ENCODE data around the gene PCDHB15.
"Not testable (repeated sequence)": the region's sequence is repeated elsewhere in the genome, so short reads cannot be mapped to it uniquely, and the experiment has no call there.

Gene PCDHB15

DNA sequence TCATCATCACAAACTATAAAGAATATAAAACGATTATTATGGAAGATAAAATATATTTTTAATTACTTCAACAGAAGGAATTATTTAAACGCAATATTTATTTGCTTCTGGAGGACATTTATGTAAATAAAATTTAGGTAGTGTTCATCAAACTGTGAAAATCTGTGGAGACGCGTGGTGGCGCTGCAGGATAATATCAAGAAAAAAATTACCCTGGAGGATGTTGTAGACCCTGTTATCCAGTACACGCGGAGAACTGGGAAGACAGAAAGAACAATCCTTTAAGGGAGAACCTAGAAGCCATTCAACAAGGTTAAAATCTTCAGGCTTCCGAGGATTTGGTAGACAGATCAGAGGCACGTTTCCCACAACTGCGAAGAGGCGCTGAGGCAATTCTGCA, 36.7 kb upstream of the PCDHB15 start, which contains the start of gene PCDHB12:
Gene PCDHB12, plus strand, starts transcription at position 242 of the 400 bp plus-strand sequence. CDS start 189 bp downstream, outside the sequence.
- Histone ChIP-seq H3K4me3 (replicated peaks; ENCODE audit: insufficient read depth, low read length) (no peak within 1 kb of the TSS), H3K27ac (replicated peaks) (no peak within 1 kb of the TSS), H3K27me3 (ENCODE audit: insufficient read depth, poor library complexity, severe bottlenecking) (no peaks in the 10 kb centered on the region)
- DNase-seq (ENCODE audit: low read depth in 1 of 2, low spot score in 1 of 2), result no peak
- TF ChIP-seq POLR2AphosphoS5 (IDR thresholded peaks at IDR 0.05; ENCODE audit: low read depth) (no peak), GABPA (IDR thresholded peaks at IDR 0.05; ENCODE audit: low read depth) (no peak), SPI1 (IDR thresholded peaks at IDR 0.05; ENCODE audit: borderline replicate concordance, low read depth) (no peak)
- TF ChIP-seq, protein P1, sequence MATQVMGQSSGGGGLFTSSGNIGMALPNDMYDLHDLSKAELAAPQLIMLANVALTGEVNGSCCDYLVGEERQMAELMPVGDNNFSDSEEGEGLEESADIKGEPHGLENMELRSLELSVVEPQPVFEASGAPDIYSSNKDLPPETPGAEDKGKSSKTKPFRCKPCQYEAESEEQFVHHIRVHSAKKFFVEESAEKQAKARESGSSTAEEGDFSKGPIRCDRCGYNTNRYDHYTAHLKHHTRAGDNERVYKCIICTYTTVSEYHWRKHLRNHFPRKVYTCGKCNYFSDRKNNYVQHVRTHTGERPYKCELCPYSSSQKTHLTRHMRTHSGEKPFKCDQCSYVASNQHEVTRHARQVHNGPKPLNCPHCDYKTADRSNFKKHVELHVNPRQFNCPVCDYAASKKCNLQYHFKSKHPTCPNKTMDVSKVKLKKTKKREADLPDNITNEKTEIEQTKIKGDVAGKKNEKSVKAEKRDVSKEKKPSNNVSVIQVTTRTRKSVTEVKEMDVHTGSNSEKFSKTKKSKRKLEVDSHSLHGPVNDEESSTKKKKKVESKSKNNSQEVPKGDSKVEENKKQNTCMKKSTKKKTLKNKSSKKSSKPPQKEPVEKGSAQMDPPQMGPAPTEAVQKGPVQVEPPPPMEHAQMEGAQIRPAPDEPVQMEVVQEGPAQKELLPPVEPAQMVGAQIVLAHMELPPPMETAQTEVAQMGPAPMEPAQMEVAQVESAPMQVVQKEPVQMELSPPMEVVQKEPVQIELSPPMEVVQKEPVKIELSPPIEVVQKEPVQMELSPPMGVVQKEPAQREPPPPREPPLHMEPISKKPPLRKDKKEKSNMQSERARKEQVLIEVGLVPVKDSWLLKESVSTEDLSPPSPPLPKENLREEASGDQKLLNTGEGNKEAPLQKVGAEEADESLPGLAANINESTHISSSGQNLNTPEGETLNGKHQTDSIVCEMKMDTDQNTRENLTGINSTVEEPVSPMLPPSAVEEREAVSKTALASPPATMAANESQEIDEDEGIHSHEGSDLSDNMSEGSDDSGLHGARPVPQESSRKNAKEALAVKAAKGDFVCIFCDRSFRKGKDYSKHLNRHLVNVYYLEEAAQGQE (IDR thresholded peaks at IDR 0.05; ENCODE audit: insufficient replicate concordance, low read depth), result no peak
- TF ChIP-seq, protein P2, sequence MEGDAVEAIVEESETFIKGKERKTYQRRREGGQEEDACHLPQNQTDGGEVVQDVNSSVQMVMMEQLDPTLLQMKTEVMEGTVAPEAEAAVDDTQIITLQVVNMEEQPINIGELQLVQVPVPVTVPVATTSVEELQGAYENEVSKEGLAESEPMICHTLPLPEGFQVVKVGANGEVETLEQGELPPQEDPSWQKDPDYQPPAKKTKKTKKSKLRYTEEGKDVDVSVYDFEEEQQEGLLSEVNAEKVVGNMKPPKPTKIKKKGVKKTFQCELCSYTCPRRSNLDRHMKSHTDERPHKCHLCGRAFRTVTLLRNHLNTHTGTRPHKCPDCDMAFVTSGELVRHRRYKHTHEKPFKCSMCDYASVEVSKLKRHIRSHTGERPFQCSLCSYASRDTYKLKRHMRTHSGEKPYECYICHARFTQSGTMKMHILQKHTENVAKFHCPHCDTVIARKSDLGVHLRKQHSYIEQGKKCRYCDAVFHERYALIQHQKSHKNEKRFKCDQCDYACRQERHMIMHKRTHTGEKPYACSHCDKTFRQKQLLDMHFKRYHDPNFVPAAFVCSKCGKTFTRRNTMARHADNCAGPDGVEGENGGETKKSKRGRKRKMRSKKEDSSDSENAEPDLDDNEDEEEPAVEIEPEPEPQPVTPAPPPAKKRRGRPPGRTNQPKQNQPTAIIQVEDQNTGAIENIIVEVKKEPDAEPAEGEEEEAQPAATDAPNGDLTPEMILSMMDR (IDR thresholded peaks at IDR 0.05; ENCODE audit: insufficient read depth, low read length), result no peak

DNA sequence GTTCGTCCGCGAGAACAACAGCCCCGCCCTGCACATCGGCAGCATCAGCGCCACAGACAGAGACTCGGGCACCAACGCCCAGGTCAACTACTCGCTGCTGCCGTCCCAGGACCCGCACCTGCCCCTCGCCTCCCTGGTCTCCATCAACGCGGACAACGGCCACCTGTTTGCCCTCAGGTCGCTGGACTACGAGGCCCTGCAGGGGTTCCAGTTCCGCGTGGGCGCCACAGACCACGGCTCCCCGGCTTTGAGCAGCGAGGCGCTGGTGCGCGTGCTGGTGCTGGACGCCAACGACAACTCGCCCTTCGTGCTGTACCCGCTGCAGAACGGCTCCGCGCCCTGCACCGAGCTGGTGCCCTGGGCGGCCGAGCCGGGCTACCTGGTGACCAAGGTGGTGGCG, 34.9 kb upstream of the PCDHB15 start:
- not testable (repeated sequence) for H3K27ac ChIP-seq (replicated peaks); H3K27me3 ChIP-seq (ENCODE audit: insufficient read depth, poor library complexity, severe bottlenecking); DNase-seq (ENCODE audit: low read depth in 1 of 2, low spot score in 1 of 2); H3K4me3 ChIP-seq (replicated peaks; ENCODE audit: insufficient read depth, low read length)

DNA sequence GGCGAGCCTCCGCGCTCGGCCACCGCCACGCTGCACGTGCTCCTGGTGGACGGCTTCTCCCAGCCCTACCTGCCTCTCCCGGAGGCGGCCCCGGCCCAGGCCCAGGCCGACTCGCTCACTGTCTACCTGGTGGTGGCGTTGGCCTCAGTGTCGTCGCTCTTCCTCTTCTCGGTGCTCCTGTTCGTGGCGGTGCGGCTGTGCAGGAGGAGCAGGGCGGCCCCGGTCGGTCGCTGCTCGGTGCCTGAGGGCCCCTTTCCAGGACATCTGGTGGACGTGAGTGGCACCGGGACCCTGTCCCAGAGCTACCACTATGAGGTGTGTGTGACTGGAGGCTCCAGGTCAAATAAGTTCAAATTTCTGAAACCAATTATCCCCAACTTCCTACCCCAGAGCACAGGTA, 34.3 kb upstream of the PCDHB15 start:
- not testable (repeated sequence) for H3K27me3 ChIP-seq (ENCODE audit: insufficient read depth, poor library complexity, severe bottlenecking); DNase-seq (ENCODE audit: low read depth in 1 of 2, low spot score in 1 of 2); H3K4me3 ChIP-seq (replicated peaks; ENCODE audit: insufficient read depth, low read length); H3K27ac ChIP-seq (replicated peaks)

DNA sequence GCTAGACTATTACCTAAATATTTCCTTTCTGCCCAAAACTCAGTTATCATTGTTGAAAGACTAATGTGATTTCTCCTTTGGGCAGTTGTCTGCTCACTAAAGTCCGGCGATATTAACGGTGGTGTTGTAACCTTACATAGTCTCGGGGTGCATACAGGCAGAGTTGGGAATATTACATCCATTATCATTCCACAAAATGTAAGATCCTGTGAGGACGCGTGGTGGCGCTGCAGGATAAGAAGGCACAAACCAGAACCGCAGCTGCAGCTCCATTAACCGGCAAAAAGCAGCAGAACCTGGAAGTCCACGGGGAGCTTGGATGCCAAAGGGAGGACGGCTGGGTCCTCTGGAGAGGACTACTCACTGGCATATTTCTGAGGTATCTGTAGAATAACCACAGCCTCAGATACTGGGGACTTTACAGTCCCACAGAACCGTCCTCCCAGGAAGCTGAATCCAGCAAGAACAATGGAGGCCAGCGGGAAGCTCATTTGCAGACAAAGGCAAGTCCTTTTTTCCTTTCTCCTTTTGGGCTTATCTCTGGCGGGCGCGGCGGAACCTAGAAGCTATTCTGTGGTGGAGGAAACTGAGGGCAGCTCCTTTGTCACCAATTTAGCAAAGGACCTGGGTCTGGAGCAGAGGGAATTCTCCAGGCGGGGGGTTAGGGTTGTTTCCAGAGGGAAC, 31.4 kb upstream of the PCDHB15 start, which contains the start of gene PCDHB13:
Gene PCDHB13, plus strand, starts transcription at position 264 of the 684 bp plus-strand sequence. Its CDS starts 205 bp downstream, at position 469.
- not testable (repeated sequence) for H3K27me3 ChIP-seq (ENCODE audit: insufficient read depth, poor library complexity, severe bottlenecking); H3K27ac ChIP-seq (replicated peaks); DNase-seq (ENCODE audit: low read depth in 1 of 2, low spot score in 1 of 2); H3K4me3 ChIP-seq (replicated peaks; ENCODE audit: insufficient read depth, low read length)

DNA sequence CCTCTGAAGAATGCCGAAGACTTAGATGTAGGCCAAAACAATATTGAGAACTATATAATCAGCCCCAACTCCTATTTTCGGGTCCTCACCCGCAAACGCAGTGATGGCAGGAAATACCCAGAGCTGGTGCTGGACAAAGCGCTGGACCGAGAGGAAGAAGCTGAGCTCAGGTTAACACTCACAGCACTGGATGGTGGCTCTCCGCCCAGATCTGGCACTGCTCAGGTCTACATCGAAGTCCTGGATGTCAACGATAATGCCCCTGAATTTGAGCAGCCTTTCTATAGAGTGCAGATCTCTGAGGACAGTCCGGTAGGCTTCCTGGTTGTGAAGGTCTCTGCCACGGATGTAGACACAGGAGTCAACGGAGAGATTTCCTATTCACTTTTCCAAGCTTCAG, 30.6 kb upstream of the PCDHB15 start:
- not testable (repeated sequence) for H3K27ac ChIP-seq (replicated peaks); DNase-seq (ENCODE audit: low read depth in 1 of 2, low spot score in 1 of 2); H3K27me3 ChIP-seq (ENCODE audit: insufficient read depth, poor library complexity, severe bottlenecking); H3K4me3 ChIP-seq (replicated peaks; ENCODE audit: insufficient read depth, low read length)

DNA sequence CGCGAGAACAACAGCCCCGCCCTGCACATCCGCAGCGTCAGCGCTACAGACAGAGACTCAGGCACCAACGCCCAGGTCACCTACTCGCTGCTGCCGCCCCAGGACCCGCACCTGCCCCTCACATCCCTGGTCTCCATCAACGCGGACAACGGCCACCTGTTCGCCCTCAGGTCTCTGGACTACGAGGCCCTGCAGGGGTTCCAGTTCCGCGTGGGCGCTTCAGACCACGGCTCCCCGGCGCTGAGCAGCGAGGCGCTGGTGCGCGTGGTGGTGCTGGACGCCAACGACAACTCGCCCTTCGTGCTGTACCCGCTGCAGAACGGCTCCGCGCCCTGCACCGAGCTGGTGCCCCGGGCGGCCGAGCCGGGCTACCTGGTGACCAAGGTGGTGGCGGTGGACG, 29.7 kb upstream of the PCDHB15 start:
- not testable (repeated sequence) for H3K27ac ChIP-seq (replicated peaks); H3K4me3 ChIP-seq (replicated peaks; ENCODE audit: insufficient read depth, low read length); H3K27me3 ChIP-seq (ENCODE audit: insufficient read depth, poor library complexity, severe bottlenecking); DNase-seq (ENCODE audit: low read depth in 1 of 2, low spot score in 1 of 2)

DNA sequence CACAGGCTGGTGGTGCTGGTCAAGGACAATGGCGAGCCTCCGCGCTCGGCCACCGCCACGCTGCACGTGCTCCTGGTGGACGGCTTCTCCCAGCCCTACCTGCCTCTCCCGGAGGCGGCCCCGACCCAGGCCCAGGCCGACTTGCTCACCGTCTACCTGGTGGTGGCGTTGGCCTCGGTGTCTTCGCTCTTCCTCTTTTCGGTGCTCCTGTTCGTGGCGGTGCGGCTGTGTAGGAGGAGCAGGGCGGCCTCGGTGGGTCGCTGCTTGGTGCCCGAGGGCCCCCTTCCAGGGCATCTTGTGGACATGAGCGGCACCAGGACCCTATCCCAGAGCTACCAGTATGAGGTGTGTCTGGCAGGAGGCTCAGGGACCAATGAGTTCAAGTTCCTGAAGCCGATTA, 29.2 kb upstream of the PCDHB15 start:
- not testable (repeated sequence) for H3K27ac ChIP-seq (replicated peaks); DNase-seq (ENCODE audit: low read depth in 1 of 2, low spot score in 1 of 2); H3K27me3 ChIP-seq (ENCODE audit: insufficient read depth, poor library complexity, severe bottlenecking); H3K4me3 ChIP-seq (replicated peaks; ENCODE audit: insufficient read depth, low read length)
